ENCODE measurements around the gene LDLRAD3.

The LDLRAD3 gene

GRCh38 chr11:36219996-36220395 is 276.1 kb downstream of the LDLRAD3 start:
- Histone ChIP-seq H3K36me3 (ENCODE audit: control insufficient read depth, low read length) (no peaks in the 10 kb centered on the region), H3F3A (ENCODE audit: control insufficient read depth, insufficient read depth) (no peaks in the 10 kb centered on the region), H3K79me2 (ENCODE audit: control insufficient read depth, low read length) (no peaks in the 10 kb centered on the region), H3K4me3 (ENCODE audit: low read length) (no peak overlapping the region), H3K4me1 (ENCODE audit: control insufficient read depth, low read length) (no peaks in the 10 kb centered on the region), H3K27me3 (ENCODE audit: control insufficient read depth, low read length) (no peaks in the 10 kb centered on the region), H4K20me1 (ENCODE audit: control insufficient read depth, insufficient read depth, low read depth, low read length) (no peaks in the 10 kb centered on the region), H3K9me2 (replicated peaks; ENCODE audit: control insufficient read depth, low read length) (no peaks in the 10 kb centered on the region), H3K9me3 (ENCODE audit: control insufficient read depth, insufficient read depth, low read length) (peaks cover 14% of the 10 kb centered on the region; the same call in 1 of the 2 replicates), H3K4me2 (ENCODE audit: low read length) (no peak overlapping the region), H3K27ac (ENCODE audit: low read depth, low read length) (no peak overlapping the region)
- TF ChIP-seq EZH2phosphoT487 (IDR thresholded peaks at IDR 0.05; ENCODE audit: borderline replicate concordance, low read length) (no peak), CTCF (IDR thresholded peaks at IDR 0.05; ENCODE audit: low read depth, low read length, poor library complexity, severe bottlenecking) (no peak)

- no peaks in the 10 kb centered on the region for H3K27me3 ChIP-seq (ENCODE audit: control insufficient read depth, low read length)
- H3K4me2 ChIP-seq (ENCODE audit: low read length): no peak overlapping the region
These were observed 279.2 kb downstream of the LDLRAD3 start for GRCh38 chr11:36222831-36223635.

GRCh38 chr11:36224209-36224882 is 280.5 kb downstream of the LDLRAD3 start:
- H3F3A ChIP-seq (ENCODE audit: control insufficient read depth, insufficient read depth): no peaks in the 10 kb centered on the region

More at GRCh38 chr11:36222831-36223635, 279.2 kb downstream of the LDLRAD3 start:
- TF ChIP-seq CTCF (IDR thresholded peaks at IDR 0.05; ENCODE audit: low read depth, low read length, poor library complexity, severe bottlenecking): no peak
- TF ChIP-seq EZH2phosphoT487 (IDR thresholded peaks at IDR 0.05; ENCODE audit: borderline replicate concordance, low read length): no peak
- H3K9me3 ChIP-seq (ENCODE audit: control insufficient read depth, insufficient read depth, low read length): peaks cover 14% of the 10 kb centered on the region; the same call in 1 of the 2 replicates
- no peaks in the 10 kb centered on the region for H3K4me1 ChIP-seq (ENCODE audit: control insufficient read depth, low read length)
- H3K4me3 ChIP-seq (ENCODE audit: low read length): no peak overlapping the region
- no peaks in the 10 kb centered on the region for H3K36me3 ChIP-seq (ENCODE audit: control insufficient read depth, low read length)
- H3K27ac ChIP-seq (ENCODE audit: low read depth, low read length): no peak overlapping the region
- H3K9me2 ChIP-seq (replicated peaks; ENCODE audit: control insufficient read depth, low read length): no peaks in the 10 kb centered on the region
- H4K20me1 ChIP-seq (ENCODE audit: control insufficient read depth, insufficient read depth, low read depth, low read length): no peaks in the 10 kb centered on the region
- H3F3A ChIP-seq (ENCODE audit: control insufficient read depth, insufficient read depth): no peaks in the 10 kb centered on the region
- H3K79me2 ChIP-seq (ENCODE audit: control insufficient read depth, low read length): no peaks in the 10 kb centered on the region

More at GRCh38 chr11:36224209-36224882, 280.5 kb downstream of the LDLRAD3 start:
- no peaks in the 10 kb centered on the region for H3K4me1 ChIP-seq (ENCODE audit: control insufficient read depth, low read length)
- H3K27ac ChIP-seq (ENCODE audit: low read depth, low read length): no peak overlapping the region
- H3K27me3 ChIP-seq (ENCODE audit: control insufficient read depth, low read length): no peaks in the 10 kb centered on the region
- H4K20me1 ChIP-seq (ENCODE audit: control insufficient read depth, insufficient read depth, low read depth, low read length): no peaks in the 10 kb centered on the region
- H3K9me3 ChIP-seq (ENCODE audit: control insufficient read depth, insufficient read depth, low read length): peaks cover 13% of the 10 kb centered on the region; the same call in 1 of the 2 replicates
- H3K4me2 ChIP-seq (ENCODE audit: low read length): no peak overlapping the region
- no peaks in the 10 kb centered on the region for H3K36me3 ChIP-seq (ENCODE audit: control insufficient read depth, low read length)
- TF ChIP-seq EZH2phosphoT487 (IDR thresholded peaks at IDR 0.05; ENCODE audit: borderline replicate concordance, low read length) (no peak), CTCF (IDR thresholded peaks at IDR 0.05; ENCODE audit: low read depth, low read length, poor library complexity, severe bottlenecking) (no peak)
- H3K79me2 ChIP-seq (ENCODE audit: control insufficient read depth, low read length): no peaks in the 10 kb centered on the region
- H3K4me3 ChIP-seq (ENCODE audit: low read length): no peak overlapping the region
- H3K9me2 ChIP-seq (replicated peaks; ENCODE audit: control insufficient read depth, low read length): no peaks in the 10 kb centered on the region

Measured in DOHH2 (cell line).